GM21737 (cell line): Measurements from ENCODE around the gene ORAI1.

Experiments
- ATAC-seq: cut with Tn5 transposase; IDR thresholded peaks from one replicate; pipeline ENCODE4 v1.9.1; 2021; ENCODE audit warnings: mild to moderate bottlenecking, moderate library complexity; ENCODE audit not compliant: unreplicated experiment

The ORAI1 gene

GRCh38 chr12:121689430-121689829 lies 63.1 kb downstream of the ORAI1 start:
- ATAC-seq = no peak
